GM21717 (cell line): ENCODE measurements around the gene SYTL1.
A peak's percentile ranks its signal among the peaks of the same experiment; 100 is the strongest.

Experiments
- ATAC-seq: cut with Tn5 transposase; IDR thresholded peaks from one replicate; pipeline ENCODE4 v1.9.1; 2021; ENCODE audit warnings: mild to moderate bottlenecking, moderate library complexity; ENCODE audit not compliant: unreplicated experiment

SYTL1 gene, protein sequence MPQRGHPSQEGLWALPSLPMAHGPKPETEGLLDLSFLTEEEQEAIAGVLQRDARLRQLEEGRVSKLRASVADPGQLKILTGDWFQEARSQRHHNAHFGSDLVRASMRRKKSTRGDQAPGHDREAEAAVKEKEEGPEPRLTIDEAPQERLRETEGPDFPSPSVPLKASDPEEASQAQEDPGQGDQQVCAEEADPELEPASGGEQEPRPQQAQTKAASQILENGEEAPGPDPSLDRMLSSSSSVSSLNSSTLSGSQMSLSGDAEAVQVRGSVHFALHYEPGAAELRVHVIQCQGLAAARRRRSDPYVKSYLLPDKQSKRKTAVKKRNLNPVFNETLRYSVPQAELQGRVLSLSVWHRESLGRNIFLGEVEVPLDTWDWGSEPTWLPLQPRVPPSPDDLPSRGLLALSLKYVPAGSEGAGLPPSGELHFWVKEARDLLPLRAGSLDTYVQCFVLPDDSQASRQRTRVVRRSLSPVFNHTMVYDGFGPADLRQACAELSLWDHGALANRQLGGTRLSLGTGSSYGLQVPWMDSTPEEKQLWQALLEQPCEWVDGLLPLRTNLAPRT

DNA sequence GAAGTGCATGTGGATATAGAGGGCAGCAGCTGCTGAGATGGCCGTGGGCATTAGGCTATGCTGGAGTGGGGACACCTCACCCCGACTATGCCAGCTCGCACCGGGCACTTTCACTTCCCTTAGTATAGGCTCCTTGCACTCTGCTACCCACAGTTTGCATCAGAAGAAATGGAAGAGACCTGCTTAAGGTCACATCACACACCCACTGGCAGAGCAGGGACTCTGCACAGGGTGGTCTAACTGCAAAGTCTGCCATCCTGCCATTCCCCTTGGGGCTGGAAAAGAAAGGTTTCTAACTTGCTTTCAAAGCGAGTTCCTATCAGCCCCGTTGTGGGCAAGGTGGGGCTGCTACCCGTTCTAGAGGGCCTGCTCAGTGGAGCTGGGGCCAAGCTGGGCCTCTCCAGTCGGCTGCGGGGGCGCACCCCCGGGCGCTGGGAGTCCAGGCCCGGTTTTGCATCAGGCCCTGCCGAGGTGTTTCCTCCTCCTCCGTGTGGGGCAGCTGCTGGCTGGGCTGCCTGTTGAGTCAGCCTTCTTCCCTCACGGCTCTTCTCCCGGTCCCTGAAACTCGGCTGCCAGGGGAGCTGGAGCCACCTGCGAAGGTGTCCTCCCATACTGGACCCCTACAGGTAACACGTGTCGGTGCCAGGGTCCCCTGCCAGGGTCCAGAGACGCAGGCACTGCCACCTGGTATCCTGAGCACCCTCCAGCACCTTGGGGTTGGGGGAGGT, at the start of gene SYTL1:
Gene SYTL1, plus strand, starts transcription at position 498 of the 728 bp plus-strand sequence. CDS start 3,313 bp downstream, outside the sequence.
- peak; percentile 48 for ATAC-seq

DNA sequence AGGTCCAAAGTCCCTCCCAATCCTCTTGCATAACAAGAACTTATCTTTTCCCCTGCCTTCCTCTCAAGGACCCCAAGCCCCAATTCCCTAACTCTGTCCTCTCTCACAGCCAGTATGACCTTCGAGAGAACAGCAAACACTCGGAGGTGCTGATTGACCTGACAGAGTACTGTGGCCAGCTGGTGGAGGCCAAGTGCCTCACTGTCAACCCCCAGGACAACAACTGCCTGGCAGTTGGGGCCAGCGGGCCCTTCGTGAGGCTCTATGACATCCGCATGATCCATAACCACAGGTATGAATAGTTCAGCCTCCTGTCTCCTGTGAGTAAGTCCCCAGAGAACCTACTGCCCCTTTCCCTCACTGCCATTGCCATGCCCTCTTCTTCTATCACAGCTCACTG, 49.7 kb upstream of the SYTL1 start:
- ATAC-seq = no peak

DNA sequence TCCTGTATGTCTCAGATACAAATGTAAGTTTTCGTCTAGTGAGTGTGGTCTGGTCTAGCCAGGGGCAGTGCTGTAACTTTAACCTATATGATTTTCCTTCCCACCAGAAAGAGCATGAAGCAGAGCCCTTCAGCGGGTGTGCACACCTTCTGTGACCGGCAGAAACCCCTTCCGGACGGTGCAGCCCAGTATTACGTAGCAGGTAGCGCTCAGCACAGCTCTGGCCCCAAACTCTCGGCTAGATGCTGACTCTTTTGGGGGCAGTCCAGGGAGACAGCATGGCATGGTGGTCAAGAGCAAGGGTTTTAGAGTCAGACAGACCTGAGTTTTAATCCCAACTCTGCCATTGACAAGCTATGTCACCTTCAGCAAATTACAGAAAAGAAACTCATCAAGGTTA, 47.9 kb upstream of the SYTL1 start:
- no peak for ATAC-seq

DNA sequence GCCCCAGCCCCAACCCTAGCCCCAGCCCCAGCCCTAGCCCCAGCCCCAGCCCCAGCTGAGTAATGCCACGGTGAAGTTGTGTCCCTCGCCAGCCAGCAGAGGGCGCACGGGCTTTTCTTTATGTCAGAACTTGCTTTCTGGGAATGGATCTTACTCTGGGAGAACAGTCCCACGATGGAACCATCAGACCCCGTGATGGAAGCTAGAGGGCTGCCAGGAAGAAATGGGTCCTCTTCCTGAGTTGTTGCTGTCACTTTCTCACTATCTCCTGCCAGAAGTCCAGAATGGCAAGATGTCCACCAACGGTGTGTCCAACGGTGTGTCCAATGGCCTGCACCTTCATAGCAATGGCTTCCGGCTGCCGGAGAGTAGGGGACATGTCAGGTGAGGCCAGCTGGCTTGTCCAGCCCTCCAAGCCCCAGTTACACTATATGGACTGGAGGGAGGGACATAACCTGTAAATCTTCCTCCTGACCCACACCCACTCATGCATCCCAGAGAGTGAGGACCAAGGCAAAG, 45.0 kb upstream of the SYTL1 start:
- no peak for ATAC-seq

DNA sequence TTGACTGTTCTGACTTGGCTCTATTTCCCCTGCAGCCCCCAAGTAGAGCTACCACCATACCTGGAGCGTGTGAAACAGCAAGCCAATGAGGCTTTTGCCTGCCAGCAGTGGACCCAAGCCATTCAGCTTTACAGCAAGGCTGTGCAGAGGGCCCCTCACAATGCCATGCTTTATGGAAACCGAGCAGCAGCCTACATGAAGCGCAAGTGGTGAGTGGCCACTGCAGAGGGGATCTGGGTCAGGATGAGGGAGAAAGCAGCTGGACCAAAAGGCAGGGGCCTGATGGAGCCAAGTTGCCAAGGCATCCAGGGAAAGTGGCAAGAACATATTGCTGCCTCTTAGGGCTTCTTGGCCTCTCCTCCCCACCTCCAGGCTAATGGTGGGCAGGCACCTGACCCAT, 43.9 kb upstream of the SYTL1 start:
- ATAC-seq = no peak

DNA sequence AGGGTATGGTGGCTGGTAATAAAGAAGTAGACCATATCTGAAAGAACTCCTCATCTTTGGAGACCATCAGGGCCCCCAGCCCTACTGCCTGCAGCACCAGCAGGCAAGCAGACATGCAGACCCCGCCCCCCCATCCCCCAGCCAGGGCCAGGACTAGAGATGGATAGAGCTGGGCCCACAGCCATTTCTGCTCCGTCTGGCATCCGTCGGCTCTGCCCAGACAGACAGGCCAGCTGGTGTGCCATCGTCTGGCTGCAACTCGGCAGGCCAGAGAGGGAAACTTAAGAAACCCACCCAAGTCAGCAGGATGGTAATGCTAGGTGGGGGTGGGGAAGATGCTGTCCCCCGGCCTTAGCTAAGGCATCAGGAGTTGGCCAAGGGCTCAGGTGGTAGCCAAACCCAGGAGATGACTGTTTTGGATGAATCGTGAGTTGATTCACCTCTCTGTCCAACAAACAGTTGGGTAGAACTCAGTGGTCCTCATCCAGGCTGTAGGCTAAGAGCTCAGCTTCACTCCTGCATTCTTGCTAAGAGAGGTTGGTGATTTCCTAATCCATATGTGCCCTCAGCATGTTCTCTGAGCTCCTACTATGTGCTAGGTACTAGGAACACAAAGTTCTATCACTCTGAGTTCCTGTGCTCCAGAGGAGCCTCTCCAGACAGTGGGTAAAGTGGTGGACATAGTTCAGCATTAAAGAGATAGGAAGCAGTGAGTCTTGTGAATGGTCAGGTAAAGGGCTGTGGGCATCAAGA, 43.0 kb upstream of the SYTL1 start:
- ATAC-seq = no peak

DNA sequence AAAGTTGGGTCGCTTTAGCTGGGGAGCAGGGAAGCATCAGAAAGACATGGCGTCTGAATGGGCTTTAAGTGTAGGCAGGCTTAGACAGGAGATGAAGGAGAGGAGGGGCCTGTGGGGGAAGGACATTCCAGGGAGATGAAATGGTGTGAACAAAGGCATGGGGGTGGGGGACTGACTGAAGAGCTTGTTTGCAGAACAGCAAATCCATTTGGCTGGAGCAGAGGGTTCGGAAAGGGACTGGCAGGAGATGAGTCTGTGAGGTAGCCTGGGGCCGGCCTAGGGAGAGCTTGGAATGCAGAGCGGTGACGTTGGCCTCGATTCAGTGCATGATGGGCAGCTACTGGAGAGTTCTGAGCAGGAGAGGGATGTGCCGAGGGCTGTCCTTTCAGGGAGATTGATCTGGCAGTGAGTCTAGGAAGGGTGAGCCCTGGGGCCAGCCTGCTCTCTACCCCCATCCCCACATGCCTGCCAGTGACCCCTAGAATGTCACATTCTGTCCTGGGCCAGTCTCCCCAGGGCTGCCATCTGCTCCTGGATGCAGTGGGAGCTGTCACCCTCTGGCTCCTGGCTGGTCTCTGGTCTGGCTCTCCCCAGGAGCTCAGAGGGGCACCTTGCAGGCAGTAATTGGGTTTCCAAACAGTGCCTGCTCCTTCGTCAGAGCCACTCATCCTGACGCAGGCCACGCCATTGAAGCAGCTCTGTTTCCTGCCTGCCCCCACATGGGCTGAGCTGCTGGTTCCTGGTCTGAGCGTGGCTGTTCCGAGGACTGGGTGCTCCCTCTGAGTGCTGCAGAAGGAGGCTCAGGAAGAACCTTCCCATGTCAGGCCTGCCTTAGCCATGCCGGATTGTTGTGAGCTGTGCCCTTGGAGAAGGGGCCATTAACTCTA, 42.2 kb upstream of the SYTL1 start:
- ATAC-seq = no peak

DNA sequence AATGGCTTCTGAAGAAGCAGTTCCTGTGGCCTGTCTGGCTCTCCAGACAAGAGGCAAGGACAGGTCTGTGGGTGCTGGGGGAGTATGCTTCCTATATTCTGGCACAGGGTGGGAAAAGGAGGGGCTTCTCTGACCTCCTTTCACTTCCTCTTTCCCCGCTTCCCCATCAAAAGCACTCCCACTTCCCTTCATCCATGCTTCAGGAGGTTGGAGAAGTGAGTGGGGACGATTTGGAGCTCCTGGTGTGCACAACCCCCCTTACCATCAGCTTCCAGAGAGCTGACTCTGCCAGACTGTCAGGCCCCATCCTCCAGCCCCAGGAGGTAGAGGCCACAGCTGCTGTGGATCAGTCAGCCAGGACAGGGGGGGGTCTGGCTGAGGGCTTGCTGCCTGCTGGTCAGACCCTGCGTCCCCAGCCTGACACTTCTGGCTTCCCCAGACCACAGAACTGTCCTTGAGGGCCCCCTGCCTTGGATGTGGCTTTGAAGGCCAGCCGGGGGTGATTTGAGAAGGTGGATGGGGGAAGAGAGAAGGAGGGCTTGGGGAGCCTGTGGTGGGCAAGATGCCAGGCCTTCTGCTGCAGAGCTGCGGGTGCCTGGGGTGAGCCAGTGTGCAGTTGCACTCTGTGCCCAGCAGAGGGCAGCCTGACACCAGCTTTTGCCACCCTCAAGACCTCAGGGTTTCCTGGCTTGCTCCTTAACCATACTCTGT, 41.3 kb upstream of the SYTL1 start:
- no peak for ATAC-seq

DNA sequence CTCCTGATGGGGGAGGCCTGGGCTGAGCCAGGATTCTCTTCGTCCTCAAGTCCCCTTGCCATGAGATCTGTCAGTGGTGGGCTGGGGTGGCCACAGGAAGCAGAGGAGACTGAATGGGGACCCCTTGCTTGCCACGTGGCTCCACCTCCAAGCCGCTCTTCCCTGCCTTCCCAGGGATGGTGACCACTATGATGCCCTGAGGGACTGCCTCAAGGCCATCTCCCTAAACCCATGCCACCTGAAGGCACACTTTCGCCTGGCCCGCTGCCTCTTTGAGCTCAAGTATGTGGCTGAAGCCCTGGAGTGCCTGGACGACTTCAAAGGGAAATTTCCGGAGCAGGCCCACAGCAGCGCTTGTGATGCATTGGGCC, 40.8 kb upstream of the SYTL1 start:
- ATAC-seq = no peak

DNA sequence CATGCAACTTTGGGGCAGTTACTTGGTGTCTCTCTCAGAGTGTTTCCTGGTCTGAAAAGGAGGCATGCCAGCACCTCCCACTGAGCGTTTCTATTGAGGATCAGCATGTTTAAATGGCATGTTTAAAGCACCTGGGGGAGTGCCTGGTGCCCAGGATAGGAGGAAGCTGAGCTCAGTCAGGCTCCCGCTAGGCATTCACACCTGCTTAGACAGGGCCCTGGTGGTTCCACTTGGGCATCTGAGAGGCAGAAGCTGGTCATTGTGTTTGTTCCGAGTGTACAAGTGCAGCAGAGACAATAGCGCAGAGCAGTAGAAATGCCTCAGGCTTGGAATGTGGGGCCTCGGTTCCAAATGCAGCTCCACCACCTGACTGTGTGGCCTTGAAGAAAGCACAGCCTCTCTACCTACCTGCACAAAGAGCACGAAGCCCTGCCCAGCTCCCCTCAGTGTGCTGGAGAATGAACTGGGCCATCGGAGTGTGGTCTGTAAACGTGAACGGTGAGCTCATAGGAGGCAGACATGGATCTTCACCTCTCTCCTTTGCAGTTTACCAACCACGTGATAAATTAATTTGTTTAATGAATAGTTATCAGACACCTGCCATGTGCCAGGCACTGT, 40.1 kb upstream of the SYTL1 start:
- no peak for ATAC-seq

DNA sequence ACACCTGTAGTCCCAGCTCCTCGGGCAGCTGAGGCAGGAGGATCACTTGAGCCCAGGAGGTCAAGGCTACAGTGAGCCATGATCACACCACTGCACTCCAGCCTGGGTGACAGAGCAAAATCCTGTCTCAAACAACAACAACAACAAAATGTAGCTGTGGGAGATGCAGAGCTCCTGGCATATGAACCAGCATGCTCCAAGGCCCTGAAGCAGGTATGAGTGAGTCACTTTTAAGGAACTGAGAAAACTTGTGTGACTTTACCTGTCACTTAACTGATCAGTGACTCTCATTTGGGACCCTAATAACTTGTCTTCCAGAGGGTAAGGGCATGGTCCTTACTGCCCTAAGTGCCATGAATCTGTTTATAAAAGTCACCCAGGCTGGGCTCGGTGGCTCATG, 39.2 kb upstream of the SYTL1 start:
- ATAC-seq = no peak

DNA sequence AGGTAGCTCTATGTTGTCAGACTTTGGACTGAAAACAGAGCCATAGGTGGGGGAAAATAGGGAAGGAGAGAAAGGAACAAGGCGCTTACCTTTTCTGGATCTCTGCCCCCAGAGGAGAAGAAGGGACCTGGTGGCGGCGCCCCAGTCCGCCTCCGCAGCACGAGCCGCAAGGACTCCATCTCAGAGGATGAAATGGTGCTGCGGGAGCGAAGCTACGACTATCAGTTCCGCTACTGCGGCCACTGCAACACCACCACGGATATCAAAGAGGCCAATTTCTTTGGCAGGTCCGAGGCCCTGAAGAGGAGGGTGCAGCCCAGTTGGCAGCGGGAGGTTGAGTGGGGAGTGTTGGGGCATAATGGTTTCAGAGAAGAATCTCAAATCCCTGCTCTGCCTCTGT, 38.3 kb upstream of the SYTL1 start:
- ATAC-seq = no peak

DNA sequence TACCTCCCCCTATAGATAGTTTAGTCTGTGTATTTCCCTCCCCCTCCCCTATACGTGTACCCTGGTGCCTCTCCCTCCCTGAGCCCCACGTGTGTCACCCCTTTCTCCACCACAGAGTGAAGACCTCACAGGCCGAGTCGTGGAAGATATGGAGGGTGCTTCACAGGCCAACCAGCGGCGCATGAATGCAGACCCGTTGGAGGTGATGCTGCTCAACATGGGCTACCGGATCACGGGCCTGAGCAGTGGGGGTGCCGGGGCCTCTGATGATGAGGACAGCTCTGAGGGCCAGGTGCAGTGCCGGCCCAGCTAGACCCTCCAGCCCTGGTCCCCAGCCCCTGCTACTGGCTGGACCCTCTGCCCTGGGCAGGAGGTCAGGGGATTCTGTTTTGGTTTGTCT, 35.8 kb upstream of the SYTL1 start:
- no peak for ATAC-seq

DNA sequence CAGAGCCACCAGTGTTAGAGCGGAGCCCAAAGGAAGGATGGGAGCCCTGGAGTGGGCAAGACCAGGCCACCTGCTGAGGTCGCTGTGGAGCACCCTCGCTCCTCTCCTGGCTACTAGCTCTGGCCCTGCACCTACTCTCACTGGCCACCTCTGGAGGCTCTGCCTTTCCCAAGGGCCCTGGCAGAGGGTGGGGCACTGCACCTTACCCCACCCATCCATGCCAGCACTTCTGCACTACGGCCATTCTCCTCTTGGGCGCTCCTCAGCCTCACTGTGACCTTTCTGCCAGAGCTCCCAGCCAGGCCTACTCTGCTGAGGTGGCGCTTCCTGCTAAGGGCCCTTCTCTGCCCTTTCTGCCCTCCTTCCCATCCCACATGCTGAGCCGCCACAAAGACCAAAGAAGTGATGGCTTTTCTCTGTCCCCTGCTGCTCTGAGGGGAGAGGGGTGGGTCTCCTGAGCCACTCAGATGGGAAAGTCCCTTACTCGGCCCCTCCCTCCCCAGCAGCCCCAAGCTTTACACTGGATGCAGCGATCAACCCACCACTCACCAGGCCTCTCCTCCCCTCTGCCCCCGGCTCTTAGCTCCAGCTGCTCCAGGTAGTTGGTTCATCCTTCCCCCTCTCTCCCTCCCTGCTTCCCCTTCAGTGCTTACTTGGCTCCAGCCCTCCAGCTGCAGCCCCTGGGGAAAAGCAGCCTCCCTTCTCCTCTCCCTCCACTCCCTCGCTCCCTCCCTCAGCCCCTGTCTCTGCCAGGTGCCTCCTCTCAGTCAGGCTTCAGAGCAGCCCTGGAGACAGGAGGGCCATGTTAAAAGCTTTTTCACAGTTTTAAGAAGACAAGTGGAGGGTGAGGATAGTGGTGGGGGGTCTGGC, 34.7 kb upstream of the SYTL1 start:
- no peak for ATAC-seq

DNA sequence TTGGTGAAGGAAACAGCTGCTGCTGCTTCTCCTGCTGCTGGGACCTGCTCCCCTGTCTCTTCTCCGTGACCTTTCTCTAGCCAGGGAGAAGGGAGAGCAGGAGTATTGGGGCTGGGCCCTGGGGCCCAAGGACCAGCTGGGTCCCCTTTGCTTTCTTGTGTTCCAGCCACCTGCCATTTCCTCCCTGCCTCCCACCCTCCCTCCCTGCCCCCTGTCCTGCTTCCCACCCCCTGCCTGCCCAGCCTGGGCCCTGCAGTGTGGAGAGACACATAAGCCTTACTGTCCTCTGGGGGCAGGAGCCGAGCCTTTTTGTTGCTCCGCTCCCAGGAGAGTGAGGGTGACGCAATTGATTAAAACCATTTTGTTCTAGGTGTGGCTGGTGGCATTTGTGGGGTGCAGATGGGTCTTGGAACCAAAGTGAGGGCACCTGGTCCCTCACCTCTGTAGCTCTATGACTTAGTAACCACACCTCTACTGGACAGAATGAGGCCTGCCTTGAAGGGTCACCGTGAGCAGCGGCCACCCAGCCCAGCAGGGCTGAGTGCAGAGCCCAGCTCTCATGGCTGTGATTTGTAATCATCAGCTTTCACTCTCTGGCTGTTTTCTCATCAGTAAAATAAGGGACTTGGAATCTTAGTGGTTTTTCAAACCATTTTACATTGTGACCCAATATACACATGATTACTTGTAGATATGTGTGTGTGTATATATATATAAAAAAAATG, 33.8 kb upstream of the SYTL1 start:
- no peak for ATAC-seq

DNA sequence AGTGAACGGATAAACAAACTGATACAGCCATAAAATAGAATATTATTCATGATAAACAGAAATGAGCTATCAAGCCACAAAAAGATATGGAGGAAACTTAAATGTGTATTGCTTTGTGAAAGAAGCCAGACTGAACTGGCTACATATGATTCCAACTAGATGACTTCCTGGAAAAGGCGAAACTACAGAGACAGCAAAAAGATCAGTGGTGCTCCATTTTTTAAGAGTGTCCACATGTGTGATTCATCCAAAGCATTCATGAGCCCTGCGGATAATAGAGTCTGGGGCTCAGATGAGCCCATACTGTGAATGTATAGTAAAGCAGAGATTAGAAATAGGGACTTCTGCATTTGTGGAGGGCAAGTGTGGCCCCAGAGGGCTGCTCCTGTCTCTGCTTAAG, 27.7 kb upstream of the SYTL1 start:
- ATAC-seq = no peak

DNA sequence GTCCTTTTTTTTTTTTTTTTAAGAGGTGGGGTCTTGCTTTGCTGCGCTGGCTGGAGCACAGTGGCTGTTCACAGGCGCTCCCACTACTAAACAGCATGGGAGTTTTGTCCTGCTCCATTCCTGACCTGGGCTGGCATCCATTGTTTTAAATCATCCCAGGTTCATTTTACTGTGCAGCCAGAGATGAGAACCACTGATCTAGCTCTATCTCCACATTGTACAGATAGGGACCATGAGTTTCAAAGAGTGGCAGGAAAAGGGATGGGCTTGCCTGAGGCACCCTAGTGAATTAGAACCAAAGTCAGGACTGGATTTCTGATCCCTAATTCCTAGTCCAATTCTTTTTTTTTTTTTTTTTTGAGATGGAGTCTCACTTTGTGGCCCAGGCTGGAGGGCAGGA, 27.1 kb upstream of the SYTL1 start:
- no peak for ATAC-seq

DNA sequence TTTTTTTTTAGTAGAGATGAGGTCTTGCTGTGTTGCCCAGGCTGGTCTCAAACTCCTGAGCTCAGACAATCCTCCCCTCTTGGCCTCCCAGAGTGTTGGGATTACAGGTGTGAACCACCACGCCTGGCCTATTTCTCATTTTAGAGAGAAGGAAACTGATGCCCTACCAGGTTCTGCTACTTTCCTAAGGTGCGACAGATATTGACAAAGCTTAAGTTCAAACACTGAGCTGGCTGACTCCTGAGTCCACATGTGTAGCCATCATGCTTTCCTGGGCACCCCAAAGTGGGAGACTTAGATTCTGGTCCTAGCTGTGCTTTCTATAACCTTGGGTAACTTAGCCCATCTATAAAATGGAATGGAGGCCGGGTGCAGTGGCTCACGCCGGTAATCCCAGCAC, 25.0 kb upstream of the SYTL1 start:
- ATAC-seq = no peak
